ENCODE data around the gene ROS1.

ROS1 gene

GRCh38 chr6:117354671-117355070, 71.1 kb downstream of the ROS1 start:
- no peak overlapping the region for H4K12ac ChIP-seq (ENCODE audit: low read depth, low read length)
- H3K9ac ChIP-seq (ENCODE audit: low read length) = no peak overlapping the region
- H3K4me3 ChIP-seq (ENCODE audit: low read depth, low read length) = no peak overlapping the region
- H4K91ac ChIP-seq (ENCODE audit: low read depth, low read length) = no peak overlapping the region
- H3K27me3 ChIP-seq (ENCODE audit: insufficient read depth, low read length) = no peaks in the 10 kb centered on the region
- no peak overlapping the region for H3K14ac ChIP-seq (ENCODE audit: low read length)
- no peaks in the 10 kb centered on the region for H3K36me3 ChIP-seq (ENCODE audit: control insufficient read depth in 1 of 2, insufficient read depth in 2 of 2, low read length in 2 of 2)
- no peak overlapping the region for H3K4ac ChIP-seq (ENCODE audit: low read depth, low read length)
- no peak overlapping the region for H2AFZ ChIP-seq (ENCODE audit: insufficient read depth, low read length, poor library complexity)
- no peak overlapping the region for H2BK5ac ChIP-seq (ENCODE audit: low read depth, low read length, poor library complexity)
- no peaks in the 10 kb centered on the region for H3K9me3 ChIP-seq (ENCODE audit: insufficient read depth, low read depth, low read length)
- no peaks in the 10 kb centered on the region for H3K79me2 ChIP-seq (ENCODE audit: control insufficient read depth, insufficient read depth, low read length, poor library complexity)
- WGBS (ENCODE audit: extremely low coverage, insufficient coverage, insufficient read length) = no CpG with 5 or more reads among the region's 1 CpG
- H2AK5ac ChIP-seq (ENCODE audit: low read length) = no peak overlapping the region
- H3K79me1 ChIP-seq (ENCODE audit: low read length) = no peaks in the 10 kb centered on the region
- H3K18ac ChIP-seq (ENCODE audit: low read length) = no peak overlapping the region
- H3K27ac ChIP-seq (ENCODE audit: low read depth, low read length) = no peak overlapping the region
- no peak overlapping the region for H2BK120ac ChIP-seq (ENCODE audit: insufficient read depth, low read length, poor library complexity)
- no peak overlapping the region for H2BK12ac ChIP-seq (ENCODE audit: low read length)
- H3K4me1 ChIP-seq (ENCODE audit: control insufficient read depth in 1 of 2, insufficient read depth in 2 of 2, low read length in 2 of 2) = no peaks in the 10 kb centered on the region
- H3K4me2 ChIP-seq (ENCODE audit: low read length) = no peak overlapping the region
- no peak for DNase-seq
- H3K23ac ChIP-seq (ENCODE audit: low read length) = no peak overlapping the region
- H4K8ac ChIP-seq (ENCODE audit: low read depth, low read length) = no peak overlapping the region

- no peak overlapping the region for H3K14ac ChIP-seq (ENCODE audit: low read length)
Observed at GRCh38 chr6:117352466-117353081, 73.2 kb downstream of the ROS1 start.

GRCh38 chr6:117351521-117351920, 74.2 kb downstream of the ROS1 start:
- Histone ChIP-seq H3K27ac (ENCODE audit: low read depth, low read length) (no peak overlapping the region), H2AFZ (ENCODE audit: insufficient read depth, low read length, poor library complexity) (no peak overlapping the region), H3K4me3 (ENCODE audit: low read depth, low read length) (no peak overlapping the region), H3K79me2 (ENCODE audit: control insufficient read depth, insufficient read depth, low read length, poor library complexity) (no peaks in the 10 kb centered on the region), H2BK12ac (ENCODE audit: low read length) (no peak overlapping the region), H3K4me1 (ENCODE audit: control insufficient read depth in 1 of 2, insufficient read depth in 2 of 2, low read length in 2 of 2) (no peaks in the 10 kb centered on the region), H2BK5ac (ENCODE audit: low read depth, low read length, poor library complexity) (no peak overlapping the region), H3K9ac (ENCODE audit: low read length) (no peak overlapping the region), H3K14ac (ENCODE audit: low read length) (no peak overlapping the region), H2BK120ac (ENCODE audit: insufficient read depth, low read length, poor library complexity) (no peak overlapping the region), H3K27me3 (ENCODE audit: insufficient read depth, low read length) (no peaks in the 10 kb centered on the region), H4K91ac (ENCODE audit: low read depth, low read length) (no peak overlapping the region), H3K23ac (ENCODE audit: low read length) (no peak overlapping the region), H3K4ac (ENCODE audit: low read depth, low read length) (no peak overlapping the region), H3K9me3 (ENCODE audit: insufficient read depth, low read depth, low read length) (no peaks in the 10 kb centered on the region), H3K4me2 (ENCODE audit: low read length) (no peak overlapping the region), H4K8ac (ENCODE audit: low read depth, low read length) (no peak overlapping the region), H3K36me3 (ENCODE audit: control insufficient read depth in 1 of 2, insufficient read depth in 2 of 2, low read length in 2 of 2) (no peaks in the 10 kb centered on the region), H2AK5ac (ENCODE audit: low read length) (no peak overlapping the region), H3K79me1 (ENCODE audit: low read length) (no peaks in the 10 kb centered on the region), H4K12ac (ENCODE audit: low read depth, low read length) (no peak overlapping the region), H3K18ac (ENCODE audit: low read length) (no peak overlapping the region)
- DNase-seq = no peak
- no CpG with 5 or more reads among the region's 1 CpG for WGBS (ENCODE audit: extremely low coverage, insufficient coverage, insufficient read length)

More at GRCh38 chr6:117352466-117353081, 73.2 kb downstream of the ROS1 start:
- Histone ChIP-seq H3K79me1 (ENCODE audit: low read length) (no peaks in the 10 kb centered on the region), H4K12ac (ENCODE audit: low read depth, low read length) (no peak overlapping the region), H3K4me2 (ENCODE audit: low read length) (no peak overlapping the region), H3K36me3 (ENCODE audit: control insufficient read depth in 1 of 2, insufficient read depth in 2 of 2, low read length in 2 of 2) (no peaks in the 10 kb centered on the region), H4K91ac (ENCODE audit: low read depth, low read length) (no peak overlapping the region), H3K4me3 (ENCODE audit: low read depth, low read length) (no peak overlapping the region), H3K4ac (ENCODE audit: low read depth, low read length) (no peak overlapping the region), H4K8ac (ENCODE audit: low read depth, low read length) (no peak overlapping the region), H2BK5ac (ENCODE audit: low read depth, low read length, poor library complexity) (no peak overlapping the region), H2AFZ (ENCODE audit: insufficient read depth, low read length, poor library complexity) (no peak overlapping the region), H3K23ac (ENCODE audit: low read length) (no peak overlapping the region), H2AK5ac (ENCODE audit: low read length) (no peak overlapping the region), H2BK12ac (ENCODE audit: low read length) (no peak overlapping the region), H3K27me3 (ENCODE audit: insufficient read depth, low read length) (no peaks in the 10 kb centered on the region), H3K9me3 (ENCODE audit: insufficient read depth, low read depth, low read length) (no peaks in the 10 kb centered on the region), H3K79me2 (ENCODE audit: control insufficient read depth, insufficient read depth, low read length, poor library complexity) (no peaks in the 10 kb centered on the region), H3K27ac (ENCODE audit: low read depth, low read length) (no peak overlapping the region), H3K18ac (ENCODE audit: low read length) (no peak overlapping the region), H2BK120ac (ENCODE audit: insufficient read depth, low read length, poor library complexity) (no peak overlapping the region), H3K4me1 (ENCODE audit: control insufficient read depth in 1 of 2, insufficient read depth in 2 of 2, low read length in 2 of 2) (no peaks in the 10 kb centered on the region), H3K9ac (ENCODE audit: low read length) (no peak overlapping the region)
- no CpG with 5 or more reads among the region's 3 CpGs for WGBS (ENCODE audit: extremely low coverage, insufficient coverage, insufficient read length)
- DNase-seq = peak in 1 of 2 donors; percentile 40

GRCh38 chr6:117346142-117346930, 79.4 kb downstream of the ROS1 start:
- no peak overlapping the region for H3K9ac ChIP-seq (ENCODE audit: low read length)
- peak in 1 of 2 donors; percentile 65 for DNase-seq
- H3K18ac ChIP-seq (ENCODE audit: low read length) = no peak overlapping the region
- H3K4me2 ChIP-seq (ENCODE audit: low read length) = no peak overlapping the region
- H4K12ac ChIP-seq (ENCODE audit: low read depth, low read length) = no peak overlapping the region
- no peak overlapping the region for H2AFZ ChIP-seq (ENCODE audit: insufficient read depth, low read length, poor library complexity)
- no peak overlapping the region for H2BK120ac ChIP-seq (ENCODE audit: insufficient read depth, low read length, poor library complexity)
- H3K23ac ChIP-seq (ENCODE audit: low read length) = no peak overlapping the region
- H3K4ac ChIP-seq (ENCODE audit: low read depth, low read length) = no peak overlapping the region
- H3K27ac ChIP-seq (ENCODE audit: low read depth, low read length) = no peak overlapping the region
- H3K79me2 ChIP-seq (ENCODE audit: control insufficient read depth, insufficient read depth, low read length, poor library complexity) = no peaks in the 10 kb centered on the region
- H3K14ac ChIP-seq (ENCODE audit: low read length) = no peak overlapping the region
- H2BK12ac ChIP-seq (ENCODE audit: low read length) = no peak overlapping the region
- no peak overlapping the region for H4K8ac ChIP-seq (ENCODE audit: low read depth, low read length)
- no peaks in the 10 kb centered on the region for H3K27me3 ChIP-seq (ENCODE audit: insufficient read depth, low read length)
- no peak overlapping the region for H4K91ac ChIP-seq (ENCODE audit: low read depth, low read length)
- no peaks in the 10 kb centered on the region for H3K79me1 ChIP-seq (ENCODE audit: low read length)
- no peak overlapping the region for H2BK5ac ChIP-seq (ENCODE audit: low read depth, low read length, poor library complexity)
- no peak overlapping the region for H3K4me3 ChIP-seq (ENCODE audit: low read depth, low read length)
- no CpG with 5 or more reads among the region's 7 CpGs for WGBS (ENCODE audit: extremely low coverage, insufficient coverage, insufficient read length)
- H3K9me3 ChIP-seq (ENCODE audit: insufficient read depth, low read depth, low read length) = no peaks in the 10 kb centered on the region
- H3K4me1 ChIP-seq (ENCODE audit: control insufficient read depth in 1 of 2, insufficient read depth in 2 of 2, low read length in 2 of 2) = no peaks in the 10 kb centered on the region
- no peak overlapping the region for H2AK5ac ChIP-seq (ENCODE audit: low read length)
- H3K36me3 ChIP-seq (ENCODE audit: control insufficient read depth in 1 of 2, insufficient read depth in 2 of 2, low read length in 2 of 2) = no peaks in the 10 kb centered on the region

Data from trophoblast cell (in vitro differentiated cells and primary cell).